Tibial nerve (tissue), 4 donors: ENCODE measurements around the gene MAP7D1. TPM values are rescaled to one million over a fixed set of nuclear protein-coding genes. Genes with fewer than 3 reads are reported as not detected.

ENCODE experiments used
- DNase-seq, 2 donors: peaks; one replicate each; pipeline ENCODE4 v3.0.0-alpha.2; 2019; ENCODE audit warnings: low spot score in 2 of 2
- H3K27ac ChIP-seq, 4 donors: fragments of 200-600 bp; sonication (generic) in 3 of 4; one replicate each; pipeline ENCODE4 v1.5.1; 2017 to 2019; ENCODE audit warnings: mild to moderate bottlenecking in 1 of 4
- H3K27me3 ChIP-seq, 2 donors: fragments of 200-600 bp; sonication (generic) in 1 of 2; one replicate each; pipeline versions ENCODE4 v1.5.1 to v1.6.0; 2017 to 2019
- H3K36me3 ChIP-seq, 3 donors: fragments of 200-600 bp; sonication (generic); one replicate each; pipeline ENCODE4 v1.5.1; 2018 to 2019
- H3K4me1 ChIP-seq, 4 donors: fragments of 200-600 bp; sonication (generic) in 3 of 4; one replicate each; pipeline ENCODE4 v1.5.1; 2017 to 2019
- H3K4me3 ChIP-seq, 4 donors: fragments of 200-600 bp; sonication (generic) in 3 of 4; one replicate each; pipeline ENCODE4 v1.5.1; 2017 to 2019; ENCODE audit warnings: mild to moderate bottlenecking in 1 of 4, moderate library complexity in 1 of 4
- H3K9me3 ChIP-seq, 4 donors: fragments of 200-600 bp; sonication (generic) in 3 of 4; one replicate each; pipeline ENCODE4 v1.5.1; 2017 to 2019
- CTCF ChIP-seq, 5 experiments: fragments of 200-600 bp in 3 of 5; fragments of 450-650 bp in 2 of 5; sonication (generic) in 3 of 5; IDR thresholded peaks; one replicate each; pipeline ENCODE4 v1.5.1; 2016 to 2019; ENCODE audit warnings: antibody characterized with exemption in 5 of 5, mild to moderate bottlenecking in 3 of 5, moderate library complexity in 2 of 5
- EP300 ChIP-seq, 2 donors: sonication (generic); formaldehyde crosslinking; IDR thresholded peaks; one replicate each; pipeline ENCODE4 v1.6.1; 2017; ENCODE audit warnings: antibody characterized with exemption in 2 of 2, mild to moderate bottlenecking in 1 of 2
- POLR2A ChIP-seq, 2 donors: fragments of 450-650 bp; IDR thresholded peaks; one replicate each; pipeline ENCODE4 v1.6.1; 2017; ENCODE audit warnings: antibody characterized with exemption in 2 of 2, mild to moderate bottlenecking in 2 of 2, moderate library complexity in 2 of 2
- WGBS, 2 donors: methylation state at CpG; one replicate each; pipeline ENCODE4 v1.1.5; 2018; 5-methylcytosine and 5-hydroxymethylcytosine counted together
- total RNA-seq, 4 donors: library from RNA; depleted of rRNA; stranded (reverse); fragments of >200 nt; gene quantifications; one replicate each; pipeline ENCODE4 v1.1.0, GENCODE V29; 2016

Gene MAP7D1
- total RNA-seq, 4 donors from 2014 or later = 85.0 to 184 (median 121) TPM

DNA sequence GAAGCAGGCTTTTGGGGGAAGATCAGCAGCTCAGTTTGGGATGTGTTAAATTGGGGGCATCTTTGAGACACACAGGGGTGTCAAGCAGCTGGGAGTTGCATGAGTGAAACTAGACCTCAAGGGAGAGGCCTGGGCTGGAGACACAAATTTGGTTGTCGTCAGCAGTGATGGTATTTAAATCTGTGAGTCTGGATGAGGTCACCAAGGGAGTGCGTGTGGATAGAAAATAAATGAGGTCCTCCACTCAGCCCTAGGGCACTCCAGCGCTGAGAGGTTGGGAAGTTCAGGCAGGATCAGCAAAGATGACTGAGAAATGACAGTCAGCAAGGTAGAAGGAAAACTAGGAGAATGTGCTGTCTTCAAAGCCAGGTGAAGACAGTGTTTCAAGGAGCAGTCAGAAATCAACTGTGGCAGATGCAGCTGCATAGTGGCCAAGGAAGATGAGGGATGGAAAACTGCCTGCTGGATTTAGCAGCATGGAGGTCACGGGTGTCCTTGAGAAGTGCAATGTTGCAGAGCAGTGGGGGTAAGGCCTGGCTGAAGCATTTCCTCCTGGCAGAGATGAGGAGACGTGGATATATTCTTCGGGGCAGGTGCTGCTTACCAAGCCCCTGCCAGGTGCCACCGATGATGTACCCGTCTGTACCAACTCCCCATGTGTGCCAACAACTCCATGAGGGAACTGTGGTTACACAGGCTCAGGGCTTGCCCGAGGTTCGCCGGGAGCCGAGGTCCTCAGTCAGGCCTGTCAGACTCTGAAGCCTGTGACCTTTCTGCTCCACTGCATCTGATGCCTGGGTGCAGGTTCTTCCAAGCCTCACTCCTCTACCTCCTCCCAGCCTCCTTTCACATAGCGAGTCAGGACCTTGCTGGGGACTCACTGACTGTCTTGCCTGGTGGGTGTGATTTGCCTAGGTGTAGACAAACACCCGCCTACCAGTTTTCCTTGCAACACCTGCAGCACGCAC lies 11.3 kb downstream of the MAP7D1 start:
- H3K4me1 ChIP-seq = peaks cover 0 to 40% (median 1%) of the 10 kb centered on the region in 4 donors
- TF ChIP-seq CTCF (IDR thresholded peaks at IDR 0.05) (no peak), POLR2A (IDR thresholded peaks at IDR 0.05) (no peak), EP300 (IDR thresholded peaks at IDR 0.05) (no peak)
- peak overlapping the region in 2 of 4 donors; percentile 2 to 13 for H3K27ac ChIP-seq
- no peak for DNase-seq
- 84% methylated on average over 15 of the region's 15 CpGs for WGBS, 2 donors
- no peaks in the 10 kb centered on the region for H3K27me3 ChIP-seq
- H3K36me3 ChIP-seq = peaks cover 0 to 34% (median 12%) of the 10 kb centered on the region in 3 donors
- no peaks in the 10 kb centered on the region for H3K9me3 ChIP-seq
- no peak overlapping the region for H3K4me3 ChIP-seq

DNA sequence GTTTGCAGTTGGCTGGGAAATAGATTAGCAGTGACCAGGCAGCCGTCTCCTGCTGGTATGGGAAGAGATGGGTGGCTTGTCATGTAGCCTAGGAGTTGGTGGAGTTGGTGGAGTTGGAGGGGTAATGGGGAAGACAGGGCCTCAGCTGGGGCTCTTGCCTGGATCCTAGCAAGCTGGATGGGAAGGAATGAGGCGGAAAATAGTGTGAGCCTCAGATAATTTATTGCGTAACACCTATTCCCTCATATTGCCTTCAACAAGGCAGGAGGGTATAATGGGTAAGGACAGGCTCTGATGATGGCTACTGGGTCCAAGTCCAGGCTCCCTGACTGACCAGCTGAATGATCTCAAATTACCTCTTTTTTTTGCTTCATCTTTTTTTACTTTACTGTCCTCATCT lies 12.6 kb downstream of the MAP7D1 start:
- H3K36me3 ChIP-seq = peaks cover 0 to 47% (median 15%) of the 10 kb centered on the region in 3 donors
- H3K27me3 ChIP-seq = no peaks in the 10 kb centered on the region
- H3K4me1 ChIP-seq = peaks cover 0 to 32% (median 0%) of the 10 kb centered on the region in 4 donors
- WGBS, 2 donors = 87 to 96% methylated on average over 3 of the region's 3 CpGs
- no peaks in the 10 kb centered on the region for H3K9me3 ChIP-seq
- no peak overlapping the region for H3K4me3 ChIP-seq
- TF ChIP-seq CTCF (IDR thresholded peaks at IDR 0.05) (no peak), EP300 (IDR thresholded peaks at IDR 0.05) (no peak), POLR2A (IDR thresholded peaks at IDR 0.05) (no peak)
- no peak overlapping the region for H3K27ac ChIP-seq
- DNase-seq = no peak

GRCh38 chr1:36170643-36171412 lies 14.9 kb downstream of the MAP7D1 start:
- TF ChIP-seq POLR2A (IDR thresholded peaks at IDR 0.05) (no peak), CTCF (IDR thresholded peaks at IDR 0.05) (no peak), EP300 (IDR thresholded peaks at IDR 0.05) (no peak)
- Histone ChIP-seq H3K36me3 (peaks cover 0 to 70% (median 27%) of the 10 kb centered on the region in 3 donors), H3K27me3 (no peaks in the 10 kb centered on the region), H3K9me3 (no peaks in the 10 kb centered on the region), H3K27ac (peak overlapping the region in 1 of 4 donors; percentile 34), H3K4me3 (no peak overlapping the region), H3K4me1 (peaks cover 0 to 42% (median 5%) of the 10 kb centered on the region in 4 donors)
- 71 to 77% methylated on average over 10 of the region's 12 CpGs for WGBS, 2 donors
- no peak for DNase-seq

GRCh38 chr1:36172017-36172747 lies 16.2 kb downstream of the MAP7D1 start:
- Histone ChIP-seq H3K27ac (no peak overlapping the region), H3K4me3 (no peak overlapping the region), H3K27me3 (no peaks in the 10 kb centered on the region), H3K4me1 (peaks cover 0 to 36% (median 5%) of the 10 kb centered on the region in 4 donors), H3K36me3 (peaks cover 0 to 84% (median 31%) of the 10 kb centered on the region in 3 donors), H3K9me3 (no peaks in the 10 kb centered on the region)
- WGBS, 2 donors = 88 to 97% methylated on average over 21 of the region's 21 CpGs
- no peak for TF ChIP-seq EP300 (IDR thresholded peaks at IDR 0.05)
- no peak for TF ChIP-seq POLR2A (IDR thresholded peaks at IDR 0.05)
- TF ChIP-seq CTCF (IDR thresholded peaks at IDR 0.05) = no peak
- DNase-seq = no peak
